ENCODE measurements around the gene WNT7A.

WNT7A gene

GRCh38 chr3:13785853-13786436, 93.9 kb downstream of the WNT7A start:
- no peak for DNase-seq (ENCODE audit: low read depth)
- H3K4me3 ChIP-seq (ENCODE audit: low read depth, low read length) = no peak overlapping the region
- no peak for TF ChIP-seq CTCF (conservative IDR thresholded peaks at IDR 0.05; ENCODE audit: low read depth, low read length)

- no peak for TF ChIP-seq CTCF (conservative IDR thresholded peaks at IDR 0.05; ENCODE audit: low read depth, low read length)
- no peak for DNase-seq (ENCODE audit: low read depth)
- no peak overlapping the region for H3K4me3 ChIP-seq (ENCODE audit: low read depth, low read length)
These were observed 94.5 kb downstream of the WNT7A start for GRCh38 chr3:13785351-13785750.

- DNase-seq (ENCODE audit: low read depth) = no peak
- no peak for TF ChIP-seq CTCF (conservative IDR thresholded peaks at IDR 0.05; ENCODE audit: low read depth, low read length)
- no peak overlapping the region for H3K4me3 ChIP-seq (ENCODE audit: low read depth, low read length)
These were observed 96.4 kb downstream of the WNT7A start for GRCh38 chr3:13783476-13783875.

GRCh38 chr3:13782501-13782900, 97.4 kb downstream of the WNT7A start:
- TF ChIP-seq CTCF (conservative IDR thresholded peaks at IDR 0.05; ENCODE audit: low read depth, low read length) = no peak
- H3K4me3 ChIP-seq (ENCODE audit: low read depth, low read length) = no peak overlapping the region
- DNase-seq (ENCODE audit: low read depth) = no peak

- DNase-seq (ENCODE audit: low read depth) = no peak
- no peak overlapping the region for H3K4me3 ChIP-seq (ENCODE audit: low read depth, low read length)
- no peak for TF ChIP-seq CTCF (conservative IDR thresholded peaks at IDR 0.05; ENCODE audit: low read depth, low read length)
These were observed 98.5 kb downstream of the WNT7A start for GRCh38 chr3:13781417-13781816.

- TF ChIP-seq CTCF (conservative IDR thresholded peaks at IDR 0.05; ENCODE audit: low read depth, low read length) = no peak
- no peak for DNase-seq (ENCODE audit: low read depth)
- no peak overlapping the region for H3K4me3 ChIP-seq (ENCODE audit: low read depth, low read length)
These were observed 99.3 kb downstream of the WNT7A start for GRCh38 chr3:13780432-13781176.

Measured in choroid plexus epithelial cell (primary cell).